Subcutaneous adipose tissue (tissue), 4 donors: ENCODE results near the gene RGS3. TPM values are rescaled to one million over a fixed set of nuclear protein-coding genes. Genes with fewer than 3 reads are reported as not detected.

Experiments
- total RNA-seq, 4 donors: library from RNA; depleted of rRNA; stranded (reverse); fragments of >200 nt; gene quantifications; one replicate each; pipeline ENCODE4 v1.1.0, GENCODE V29; 2016
- TF ChIP-seq, protein P1 (sequence below): fragments of 450-650 bp; IDR thresholded peaks from one replicate; pipeline ENCODE4 v1.5.1; 2016; ENCODE audit warnings: low read depth, mild to moderate bottlenecking, control low read depth, antibody characterized with exemption, moderate library complexity

Gene RGS3
- total RNA-seq, 4 donors from 2014 or later = 25.0 to 122 (median 70.9) TPM

DNA sequence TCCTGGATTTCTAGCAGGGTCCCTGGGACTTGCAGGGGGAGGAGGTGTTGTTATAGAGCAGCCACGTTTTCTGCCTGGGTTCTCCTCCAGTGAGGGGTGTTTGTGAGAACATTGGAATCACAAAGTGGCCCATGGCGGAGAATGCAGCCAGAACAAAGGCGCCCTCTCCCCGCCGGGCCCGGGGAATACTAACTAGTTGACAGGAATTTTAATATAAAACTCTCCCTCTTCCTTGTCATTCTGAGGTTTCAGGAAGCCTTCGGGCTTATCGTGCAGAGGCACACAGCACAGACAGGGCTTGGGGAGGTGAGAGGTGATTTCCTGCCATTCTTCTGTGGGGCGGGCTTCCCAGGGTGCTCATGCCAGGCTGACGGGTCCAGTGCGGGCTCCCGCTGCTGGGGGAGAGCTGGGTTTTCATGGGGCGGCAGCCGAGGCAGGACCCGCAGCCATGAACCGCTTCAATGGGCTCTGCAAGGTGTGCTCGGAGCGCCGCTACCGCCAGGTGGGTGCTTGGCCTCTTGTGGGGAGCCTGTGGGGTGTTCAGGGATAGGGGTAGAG is 37.7 kb downstream of the RGS3 start:
- TF ChIP-seq, protein P1, sequence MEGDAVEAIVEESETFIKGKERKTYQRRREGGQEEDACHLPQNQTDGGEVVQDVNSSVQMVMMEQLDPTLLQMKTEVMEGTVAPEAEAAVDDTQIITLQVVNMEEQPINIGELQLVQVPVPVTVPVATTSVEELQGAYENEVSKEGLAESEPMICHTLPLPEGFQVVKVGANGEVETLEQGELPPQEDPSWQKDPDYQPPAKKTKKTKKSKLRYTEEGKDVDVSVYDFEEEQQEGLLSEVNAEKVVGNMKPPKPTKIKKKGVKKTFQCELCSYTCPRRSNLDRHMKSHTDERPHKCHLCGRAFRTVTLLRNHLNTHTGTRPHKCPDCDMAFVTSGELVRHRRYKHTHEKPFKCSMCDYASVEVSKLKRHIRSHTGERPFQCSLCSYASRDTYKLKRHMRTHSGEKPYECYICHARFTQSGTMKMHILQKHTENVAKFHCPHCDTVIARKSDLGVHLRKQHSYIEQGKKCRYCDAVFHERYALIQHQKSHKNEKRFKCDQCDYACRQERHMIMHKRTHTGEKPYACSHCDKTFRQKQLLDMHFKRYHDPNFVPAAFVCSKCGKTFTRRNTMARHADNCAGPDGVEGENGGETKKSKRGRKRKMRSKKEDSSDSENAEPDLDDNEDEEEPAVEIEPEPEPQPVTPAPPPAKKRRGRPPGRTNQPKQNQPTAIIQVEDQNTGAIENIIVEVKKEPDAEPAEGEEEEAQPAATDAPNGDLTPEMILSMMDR = no peak

DNA sequence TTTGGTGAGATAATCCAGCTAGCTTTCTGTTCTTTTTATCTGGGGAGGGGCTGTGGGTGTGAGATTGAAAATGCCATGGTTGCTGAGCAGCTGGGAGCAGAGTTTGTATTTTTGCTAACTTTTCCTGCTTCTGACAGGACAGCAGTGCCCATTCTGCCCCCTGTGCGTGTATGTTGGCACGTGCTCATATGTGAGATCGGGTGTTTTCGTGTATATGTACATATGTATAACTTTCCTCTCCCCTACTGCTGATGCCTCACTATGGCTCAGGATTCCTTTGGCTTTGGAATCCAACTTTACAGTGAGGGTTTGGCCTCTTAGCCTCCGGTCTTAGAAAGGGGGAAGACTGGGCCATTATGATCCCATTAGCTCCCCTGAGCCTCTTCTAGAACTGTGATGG is 38.3 kb downstream of the RGS3 start:
- TF ChIP-seq, protein P1 = no peak

DNA sequence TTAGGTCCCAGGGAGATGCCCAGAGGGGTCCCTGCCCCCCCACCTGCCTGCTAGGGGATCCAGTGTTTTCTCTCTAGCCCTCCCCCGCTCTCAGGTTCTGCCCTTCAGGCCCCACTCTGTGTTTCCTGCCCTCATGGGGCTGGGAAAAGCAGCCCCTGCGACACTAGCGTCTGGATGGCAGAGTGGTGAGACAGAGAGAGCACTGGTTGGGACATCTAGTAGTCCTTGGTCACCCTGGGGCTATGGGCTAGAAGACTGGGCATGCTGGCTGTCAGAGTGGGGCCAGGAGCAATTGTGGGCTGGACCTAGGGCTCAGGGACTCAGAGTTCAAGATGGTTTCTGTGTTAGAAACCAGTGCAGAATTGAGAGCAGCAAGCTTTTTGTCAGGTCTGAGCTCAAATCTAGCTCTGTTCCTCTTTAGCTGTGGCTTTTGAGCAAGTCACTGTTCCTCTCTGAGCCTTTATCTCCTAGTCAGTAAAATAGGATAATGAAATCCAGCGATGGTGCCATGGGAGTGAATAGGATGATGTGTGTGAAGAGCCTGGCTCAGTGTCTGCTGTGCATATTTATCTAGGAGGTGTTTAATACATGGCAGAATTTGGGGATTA is 39.0 kb downstream of the RGS3 start:
- TF ChIP-seq, protein P1 = no peak

DNA sequence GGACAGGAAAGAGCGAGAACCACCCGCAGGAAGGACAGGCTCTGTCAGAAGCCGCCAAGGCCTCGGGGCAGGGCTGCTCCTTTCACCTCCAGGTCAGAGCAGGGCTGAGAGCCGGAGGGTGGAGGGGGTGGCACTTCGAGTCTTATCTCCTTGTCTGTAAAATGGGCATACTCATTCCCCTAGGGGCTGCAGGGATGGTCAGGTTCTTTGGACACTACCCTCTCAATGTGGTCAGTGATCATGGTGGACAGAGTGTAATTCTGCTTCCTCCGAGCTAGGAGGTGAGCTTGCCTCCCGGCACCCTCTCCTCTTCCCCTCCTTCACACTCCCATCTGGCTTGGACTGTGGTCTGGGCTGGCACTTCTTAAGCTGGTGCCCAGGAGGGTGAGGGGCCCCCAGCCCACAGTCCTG is 39.6 kb downstream of the RGS3 start:
- TF ChIP-seq, protein P1 = no peak

DNA sequence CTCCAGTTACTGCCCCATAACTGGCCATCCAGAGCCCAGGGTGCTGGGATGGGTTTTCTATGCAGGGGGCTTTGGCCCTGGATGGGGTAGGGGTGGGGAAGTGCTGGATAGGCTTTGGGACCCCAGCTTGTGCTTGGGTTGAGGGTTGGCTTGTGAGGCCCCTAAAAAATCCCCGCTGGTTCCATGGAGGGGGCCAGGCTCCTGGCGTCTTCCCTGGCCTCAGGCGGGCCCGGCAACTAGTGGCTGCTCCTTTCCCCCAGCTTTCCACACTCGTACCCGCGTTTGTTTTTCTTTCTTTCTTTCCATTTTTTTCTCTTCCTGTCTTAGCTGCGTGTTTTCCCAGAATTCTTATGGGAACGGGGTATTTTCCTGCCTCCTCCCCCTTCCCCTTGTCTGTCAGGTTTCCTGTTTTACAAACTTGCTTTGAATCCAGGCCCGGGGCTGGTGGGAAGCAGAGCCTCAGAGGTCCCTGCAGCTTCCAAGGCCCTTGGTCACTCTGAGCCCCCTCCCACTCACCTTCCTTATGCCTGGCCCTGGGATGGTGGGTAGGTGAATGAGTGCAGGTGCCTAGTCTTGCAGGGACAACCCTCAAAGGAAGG is 40.2 kb downstream of the RGS3 start:
- TF ChIP-seq, protein P1 = no peak

DNA sequence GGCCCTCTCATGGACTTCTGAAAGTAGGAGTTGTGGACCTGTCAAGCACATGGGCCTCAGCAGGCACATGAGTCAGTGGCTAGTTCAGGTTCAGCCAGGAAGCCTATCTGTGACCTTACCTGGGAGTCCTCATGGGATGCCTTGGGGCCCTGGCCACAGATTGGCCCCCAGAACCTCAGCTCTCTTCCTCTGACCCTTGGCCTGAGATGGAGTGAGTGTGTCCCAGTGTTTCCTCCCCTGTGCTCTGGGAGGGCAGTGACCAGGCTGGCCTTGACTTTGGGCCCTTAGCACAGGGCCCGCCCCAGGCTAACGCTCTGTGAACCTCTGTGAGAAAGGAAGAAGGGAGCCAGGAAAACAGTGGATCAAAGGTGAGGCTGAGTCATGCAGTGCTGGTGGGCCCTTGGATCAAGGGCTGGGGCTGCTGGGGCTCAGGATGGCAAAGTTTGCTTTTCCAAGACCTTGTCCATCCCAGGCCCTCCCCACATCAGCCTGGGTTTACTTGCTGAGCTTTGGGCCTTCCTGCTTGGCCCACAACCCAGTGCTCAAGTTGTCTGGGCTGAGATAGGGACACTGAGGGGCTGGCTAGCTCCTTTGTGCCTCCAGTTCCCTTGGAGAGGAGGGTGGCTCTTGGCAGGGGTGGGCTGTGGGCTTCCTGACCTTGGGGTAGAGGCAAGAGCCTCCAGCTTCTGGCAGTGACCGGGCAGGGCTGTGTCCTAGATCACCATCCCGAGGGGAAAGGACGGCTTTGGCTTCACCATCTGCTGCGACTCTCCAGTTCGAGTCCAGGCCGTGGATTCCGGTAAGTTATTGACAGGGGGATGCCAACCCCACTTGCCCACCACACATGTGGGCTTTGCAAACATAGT is 41.4 kb downstream of the RGS3 start:
- TF ChIP-seq, protein P1 = no peak

DNA sequence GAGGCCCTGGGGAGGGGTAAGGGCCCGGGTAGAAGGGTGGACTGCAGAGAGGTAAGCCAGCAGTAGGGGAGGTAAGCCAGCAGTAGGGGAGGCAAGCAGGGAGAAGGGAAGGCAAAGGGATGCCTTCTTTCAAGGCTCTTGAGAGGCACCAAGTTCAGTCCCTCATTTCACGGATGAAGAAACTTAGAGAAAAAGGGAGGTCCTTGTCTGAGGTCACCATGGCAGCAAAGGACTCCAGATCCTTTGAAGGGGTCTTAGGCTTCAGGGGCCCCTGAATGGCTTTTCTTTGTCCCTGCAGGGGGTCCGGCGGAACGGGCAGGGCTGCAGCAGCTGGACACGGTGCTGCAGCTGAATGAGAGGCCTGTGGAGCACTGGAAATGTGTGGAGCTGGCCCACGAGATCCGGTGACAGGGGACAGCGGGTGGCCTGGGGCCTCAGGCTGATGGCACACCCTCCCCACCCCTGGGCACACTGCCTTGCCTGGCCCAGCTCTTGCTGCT is 42.6 kb downstream of the RGS3 start:
- TF ChIP-seq, protein P1 = no peak
